Measurements from ENCODE around the gene CD163.

CD163 gene

GRCh38 chr12:7497661-7498060 is 5.9 kb downstream of the CD163 start:
- no peaks in the 10 kb centered on the region for H3K9me3 ChIP-seq (ENCODE audit: control insufficient read depth, insufficient read depth, low read length)
- peaks cover 10% of the 10 kb centered on the region; the same call in 1 of the 2 replicates for H3K27me3 ChIP-seq (ENCODE audit: control insufficient read depth, low read length)
- H3K4me3 ChIP-seq (ENCODE audit: low read length): no peak overlapping the region
- no peaks in the 10 kb centered on the region for H3K79me2 ChIP-seq (ENCODE audit: control insufficient read depth, low read length)
- no peaks in the 10 kb centered on the region for H3K36me3 ChIP-seq (ENCODE audit: control insufficient read depth, low read length)
- TF ChIP-seq CTCF (IDR thresholded peaks at IDR 0.05; ENCODE audit: low read depth, low read length, poor library complexity, severe bottlenecking) (no peak), EZH2phosphoT487 (IDR thresholded peaks at IDR 0.05; ENCODE audit: borderline replicate concordance, low read length) (no peak)
- no peaks in the 10 kb centered on the region for H3K9me2 ChIP-seq (replicated peaks; ENCODE audit: control insufficient read depth, low read length)
- H3K4me2 ChIP-seq (ENCODE audit: low read length): no peak overlapping the region
- no peaks in the 10 kb centered on the region for H3F3A ChIP-seq (ENCODE audit: control insufficient read depth, insufficient read depth)
- H3K27ac ChIP-seq (ENCODE audit: low read depth, low read length): no peak overlapping the region
- H3K4me1 ChIP-seq (ENCODE audit: control insufficient read depth, low read length): no peaks in the 10 kb centered on the region
- no peaks in the 10 kb centered on the region for H4K20me1 ChIP-seq (ENCODE audit: control insufficient read depth, insufficient read depth, low read depth, low read length)

- Histone ChIP-seq H3K4me3 (ENCODE audit: low read length) (no peak overlapping the region), H3K4me1 (ENCODE audit: control insufficient read depth, low read length) (no peaks in the 10 kb centered on the region), H3F3A (ENCODE audit: control insufficient read depth, insufficient read depth) (no peaks in the 10 kb centered on the region), H3K9me2 (replicated peaks; ENCODE audit: control insufficient read depth, low read length) (no peaks in the 10 kb centered on the region), H3K27ac (ENCODE audit: low read depth, low read length) (no peak overlapping the region), H3K9me3 (ENCODE audit: control insufficient read depth, insufficient read depth, low read length) (no peaks in the 10 kb centered on the region), H3K36me3 (ENCODE audit: control insufficient read depth, low read length) (no peaks in the 10 kb centered on the region), H3K79me2 (ENCODE audit: control insufficient read depth, low read length) (no peaks in the 10 kb centered on the region), H4K20me1 (ENCODE audit: control insufficient read depth, insufficient read depth, low read depth, low read length) (no peaks in the 10 kb centered on the region), H3K27me3 (ENCODE audit: control insufficient read depth, low read length) (peaks cover 5% of the 10 kb centered on the region; the same call in 1 of the 2 replicates), H3K4me2 (ENCODE audit: low read length) (no peak overlapping the region)
- TF ChIP-seq CTCF (IDR thresholded peaks at IDR 0.05; ENCODE audit: low read depth, low read length, poor library complexity, severe bottlenecking) (no peak), EZH2phosphoT487 (IDR thresholded peaks at IDR 0.05; ENCODE audit: borderline replicate concordance, low read length) (no peak)
Observed at GRCh38 chr12:7496451-7496850, 7.1 kb downstream of the CD163 start.

- H3K27me3 ChIP-seq (ENCODE audit: control insufficient read depth, low read length): no peaks in the 10 kb centered on the region
- H3K4me1 ChIP-seq (ENCODE audit: control insufficient read depth, low read length): no peaks in the 10 kb centered on the region
- no peak overlapping the region for H3K4me3 ChIP-seq (ENCODE audit: low read length)
- no peaks in the 10 kb centered on the region for H3K79me2 ChIP-seq (ENCODE audit: control insufficient read depth, low read length)
- no peaks in the 10 kb centered on the region for H3K9me3 ChIP-seq (ENCODE audit: control insufficient read depth, insufficient read depth, low read length)
- no peak for TF ChIP-seq CTCF (IDR thresholded peaks at IDR 0.05; ENCODE audit: low read depth, low read length, poor library complexity, severe bottlenecking)
- no peak for TF ChIP-seq EZH2phosphoT487 (IDR thresholded peaks at IDR 0.05; ENCODE audit: borderline replicate concordance, low read length)
- no peak overlapping the region for H3K4me2 ChIP-seq (ENCODE audit: low read length)
- H3K9me2 ChIP-seq (replicated peaks; ENCODE audit: control insufficient read depth, low read length): no peaks in the 10 kb centered on the region
- no peak overlapping the region for H3K27ac ChIP-seq (ENCODE audit: low read depth, low read length)
- no peaks in the 10 kb centered on the region for H3F3A ChIP-seq (ENCODE audit: control insufficient read depth, insufficient read depth)
- no peaks in the 10 kb centered on the region for H3K36me3 ChIP-seq (ENCODE audit: control insufficient read depth, low read length)
- H4K20me1 ChIP-seq (ENCODE audit: control insufficient read depth, insufficient read depth, low read depth, low read length): no peaks in the 10 kb centered on the region
Observed at GRCh38 chr12:7495136-7495535, 8.4 kb downstream of the CD163 start.

- no peaks in the 10 kb centered on the region for H3K27me3 ChIP-seq (ENCODE audit: control insufficient read depth, low read length)
- H3K9me3 ChIP-seq (ENCODE audit: control insufficient read depth, insufficient read depth, low read length): no peaks in the 10 kb centered on the region
- no peak for TF ChIP-seq EZH2phosphoT487 (IDR thresholded peaks at IDR 0.05; ENCODE audit: borderline replicate concordance, low read length)
- no peak for TF ChIP-seq CTCF (IDR thresholded peaks at IDR 0.05; ENCODE audit: low read depth, low read length, poor library complexity, severe bottlenecking)
- H4K20me1 ChIP-seq (ENCODE audit: control insufficient read depth, insufficient read depth, low read depth, low read length): no peaks in the 10 kb centered on the region
- H3K79me2 ChIP-seq (ENCODE audit: control insufficient read depth, low read length): no peaks in the 10 kb centered on the region
- no peak overlapping the region for H3K27ac ChIP-seq (ENCODE audit: low read depth, low read length)
- no peak overlapping the region for H3K4me3 ChIP-seq (ENCODE audit: low read length)
- no peaks in the 10 kb centered on the region for H3K36me3 ChIP-seq (ENCODE audit: control insufficient read depth, low read length)
- no peaks in the 10 kb centered on the region for H3F3A ChIP-seq (ENCODE audit: control insufficient read depth, insufficient read depth)
- no peak overlapping the region for H3K4me2 ChIP-seq (ENCODE audit: low read length)
- no peaks in the 10 kb centered on the region for H3K9me2 ChIP-seq (replicated peaks; ENCODE audit: control insufficient read depth, low read length)
- H3K4me1 ChIP-seq (ENCODE audit: control insufficient read depth, low read length): no peaks in the 10 kb centered on the region
Observed at GRCh38 chr12:7493006-7493405, 10.6 kb downstream of the CD163 start.
